ENCODE measurements around the gene CST3. TPM values are rescaled to one million over a fixed set of nuclear protein-coding genes. Genes with fewer than 3 reads are reported as not detected.

CST3 gene
- total RNA-seq, 4 donors from 2014 or later = 1,117 to 1,890 (median 1,478) TPM

DNA sequence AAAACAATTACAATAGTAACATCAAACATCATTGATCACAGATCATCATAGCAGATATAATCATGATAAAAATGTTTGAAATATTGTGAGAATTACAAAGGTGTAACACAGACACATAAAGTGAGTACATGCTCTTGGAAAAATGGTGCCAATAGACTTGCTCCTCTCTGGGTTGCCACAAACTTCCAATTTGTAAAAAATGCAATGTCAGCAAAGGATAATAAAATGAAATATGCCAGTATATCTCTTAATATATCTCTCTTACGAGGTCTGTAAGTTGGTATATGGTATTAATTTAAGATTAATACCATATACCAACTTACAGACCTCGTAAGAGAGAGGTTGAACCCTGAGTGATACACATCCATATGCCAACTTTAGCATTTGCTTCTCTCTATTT, 13.4 kb upstream of the CST3 start:
- no peak for ATAC-seq (ENCODE audit: low FRiP score)
- no peak for DNase-seq (ENCODE audit: low spot score)
- TF ChIP-seq, protein P1, sequence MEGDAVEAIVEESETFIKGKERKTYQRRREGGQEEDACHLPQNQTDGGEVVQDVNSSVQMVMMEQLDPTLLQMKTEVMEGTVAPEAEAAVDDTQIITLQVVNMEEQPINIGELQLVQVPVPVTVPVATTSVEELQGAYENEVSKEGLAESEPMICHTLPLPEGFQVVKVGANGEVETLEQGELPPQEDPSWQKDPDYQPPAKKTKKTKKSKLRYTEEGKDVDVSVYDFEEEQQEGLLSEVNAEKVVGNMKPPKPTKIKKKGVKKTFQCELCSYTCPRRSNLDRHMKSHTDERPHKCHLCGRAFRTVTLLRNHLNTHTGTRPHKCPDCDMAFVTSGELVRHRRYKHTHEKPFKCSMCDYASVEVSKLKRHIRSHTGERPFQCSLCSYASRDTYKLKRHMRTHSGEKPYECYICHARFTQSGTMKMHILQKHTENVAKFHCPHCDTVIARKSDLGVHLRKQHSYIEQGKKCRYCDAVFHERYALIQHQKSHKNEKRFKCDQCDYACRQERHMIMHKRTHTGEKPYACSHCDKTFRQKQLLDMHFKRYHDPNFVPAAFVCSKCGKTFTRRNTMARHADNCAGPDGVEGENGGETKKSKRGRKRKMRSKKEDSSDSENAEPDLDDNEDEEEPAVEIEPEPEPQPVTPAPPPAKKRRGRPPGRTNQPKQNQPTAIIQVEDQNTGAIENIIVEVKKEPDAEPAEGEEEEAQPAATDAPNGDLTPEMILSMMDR (IDR thresholded peaks at IDR 0.05) = no peak

- ATAC-seq (ENCODE audit: low FRiP score) (no peak), DNase-seq (ENCODE audit: low spot score) (no peak)
- TF ChIP-seq, protein P1 (IDR thresholded peaks at IDR 0.05) = no peak
Measured at GRCh38 chr20:23649830-23650417, 12.2 kb upstream of the CST3 start.

- TF ChIP-seq, protein P1 (IDR thresholded peaks at IDR 0.05) = no peak
- DNase-seq (ENCODE audit: low spot score) (no peak), ATAC-seq (ENCODE audit: low FRiP score) (no peak)
Measured at GRCh38 chr20:23649242-23649641, 11.5 kb upstream of the CST3 start.

DNA sequence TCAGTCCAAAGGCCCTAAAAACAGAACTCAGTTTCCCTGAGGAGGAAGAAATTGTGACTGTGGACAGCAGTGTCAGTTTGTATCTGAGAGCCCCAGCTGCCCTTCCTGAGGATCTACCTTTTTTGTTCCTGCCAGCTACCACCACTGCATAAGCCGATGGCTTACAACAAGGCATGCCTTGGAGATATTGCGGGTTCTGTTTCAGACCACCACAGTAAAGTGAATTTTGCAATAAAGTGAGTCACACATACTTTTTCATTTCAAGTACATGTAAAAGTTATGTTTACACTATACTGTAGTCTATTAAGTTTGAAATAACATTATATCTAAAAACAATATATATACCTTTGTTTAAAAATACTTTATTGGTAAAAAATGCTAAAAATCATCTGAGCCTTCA, 9.6 kb upstream of the CST3 start:
- TF ChIP-seq, protein P1 (IDR thresholded peaks at IDR 0.05) = no peak
- ATAC-seq (ENCODE audit: low FRiP score) = no peak
- DNase-seq (ENCODE audit: low spot score) = no peak

GRCh38 chr20:23646106-23646873, 8.5 kb upstream of the CST3 start:
- no peak for ATAC-seq (ENCODE audit: low FRiP score)
- no peak for DNase-seq (ENCODE audit: low spot score)

GRCh38 chr20:23645575-23645974, 7.8 kb upstream of the CST3 start:
- no peak for DNase-seq (ENCODE audit: low spot score)
- no peak for ATAC-seq (ENCODE audit: low FRiP score)
- TF ChIP-seq, protein P1 (IDR thresholded peaks at IDR 0.05) = no peak

More at GRCh38 chr20:23646106-23646873, 8.5 kb upstream of the CST3 start:
- TF ChIP-seq, protein P1 (IDR thresholded peaks at IDR 0.05) = no peak

GRCh38 chr20:23644164-23644563, 6.4 kb upstream of the CST3 start:
- TF ChIP-seq, protein P1 (IDR thresholded peaks at IDR 0.05) = no peak
- DNase-seq (ENCODE audit: low spot score) (no peak), ATAC-seq (ENCODE audit: low FRiP score) (no peak)
